Left lung (tissue), 10 donors: Measurements from ENCODE around the gene SNX2. TPM values are rescaled to one million over a fixed set of nuclear protein-coding genes. Genes with fewer than 3 reads are reported as not detected.
"Not testable (repeated sequence)": the region's sequence is repeated elsewhere in the genome, so short reads cannot be mapped to it uniquely, and the experiment has no call there.

Experiments used
- ATAC-seq: fragments of 200-7000 bp; cut with Tn5 transposase; one replicate; pipeline ENCODE4 v1.9.1; 2020; ENCODE audit warnings: moderate library complexity
- DNase-seq, 4 donors: peaks; one replicate each; pipeline ENCODE4 v3.0.0-alpha.2; 2013 to 2020
- H3K27ac ChIP-seq, 2 donors: fragments of 200-600 bp; sonication (generic) in 1 of 2; one replicate each; pipeline versions ENCODE4 v1.5.0 to v1.8.0; 2020 to 2021
- H3K27me3 ChIP-seq, 2 donors: fragments of 200-600 bp; sonication (generic) in 1 of 2; one replicate each; pipeline versions ENCODE4 v1.5.0 to v1.8.0; 2020 to 2021
- H3K36me3 ChIP-seq, 2 donors: fragments of 200-600 bp; sonication (generic) in 1 of 2; one replicate each; pipeline versions ENCODE4 v1.5.0 to v1.8.0; 2020 to 2021
- H3K4me1 ChIP-seq, 2 donors: fragments of 200-600 bp; one replicate each; pipeline ENCODE4 v1.8.0; 2021
- H3K4me3 ChIP-seq, 2 donors: fragments of 200-600 bp; sonication (generic) in 1 of 2; one replicate each; pipeline versions ENCODE4 v1.5.0 to v1.8.0; 2020 to 2021; ENCODE audit warnings: mild to moderate bottlenecking in 1 of 2
- H3K9me3 ChIP-seq, 2 donors: fragments of 200-600 bp; sonication (generic) in 1 of 2; one replicate each; pipeline versions ENCODE4 v1.5.0 to v1.8.0; 2020 to 2021
- intact Hi-C, 2 donors: fragments of 100-400 bp; cut with DNase I; formaldehyde crosslinking; loops; one replicate each; pipeline versions ENCODE4 v1.11.2 to v1.14.2; 2022
- polyA plus RNA-seq, 6 donors: library from polyadenylated mRNA; unstranded; fragments of 120-200 nt; gene quantifications; one replicate each; pipeline ENCODE4 v1.2.1, GENCODE V29; 2013; ENCODE audit not compliant: insufficient read length in 6 of 6
- total RNA-seq, 2 donors: library from RNA; stranded (reverse); fragmentation: NEBNext Ultra II Directional; extraction: Animal tissue kit (Norgen Biotek cat#: 25700); gene quantifications; one replicate each; pipeline ENCODE4 v1.2.1, GENCODE V29; 2021
- TF ChIP-seq, protein P1 (sequence below), 2 donors: fragments of 200-600 bp; sonication (generic) in 1 of 2; IDR thresholded peaks; one replicate each; pipeline versions ENCODE4 v1.5.0 to v1.8.0; 2021; ENCODE audit warnings: antibody characterized with exemption in 2 of 2
- donor health status: DM: no; HTN: yes; CAD: no.
- donor health status: DM: no; HTN: no; CAD: no.

SNX2 gene
- total and polyA plus RNA-seq, 8 donors = 85.1 to 128 (median 101) TPM

DNA sequence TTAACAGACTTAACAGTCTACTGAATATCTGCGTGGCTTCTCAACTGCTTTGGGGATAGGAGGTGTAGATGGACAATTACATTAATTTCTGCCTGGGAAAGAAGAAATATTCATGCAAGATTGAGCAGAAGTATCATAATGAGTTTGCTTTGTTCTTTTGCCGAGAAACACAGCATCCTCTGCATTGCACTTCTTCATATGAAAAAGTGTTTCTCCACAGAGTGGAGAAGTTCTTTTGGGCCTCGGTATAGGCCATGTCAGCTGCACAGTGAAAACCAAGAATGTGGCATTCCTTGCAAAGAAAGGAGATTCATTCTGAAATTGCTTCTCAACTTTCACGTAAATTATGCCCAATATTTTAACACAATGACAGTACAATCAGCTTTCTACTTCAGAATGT is 17.6 kb upstream of the SNX2 start:
- TF ChIP-seq, protein P1, sequence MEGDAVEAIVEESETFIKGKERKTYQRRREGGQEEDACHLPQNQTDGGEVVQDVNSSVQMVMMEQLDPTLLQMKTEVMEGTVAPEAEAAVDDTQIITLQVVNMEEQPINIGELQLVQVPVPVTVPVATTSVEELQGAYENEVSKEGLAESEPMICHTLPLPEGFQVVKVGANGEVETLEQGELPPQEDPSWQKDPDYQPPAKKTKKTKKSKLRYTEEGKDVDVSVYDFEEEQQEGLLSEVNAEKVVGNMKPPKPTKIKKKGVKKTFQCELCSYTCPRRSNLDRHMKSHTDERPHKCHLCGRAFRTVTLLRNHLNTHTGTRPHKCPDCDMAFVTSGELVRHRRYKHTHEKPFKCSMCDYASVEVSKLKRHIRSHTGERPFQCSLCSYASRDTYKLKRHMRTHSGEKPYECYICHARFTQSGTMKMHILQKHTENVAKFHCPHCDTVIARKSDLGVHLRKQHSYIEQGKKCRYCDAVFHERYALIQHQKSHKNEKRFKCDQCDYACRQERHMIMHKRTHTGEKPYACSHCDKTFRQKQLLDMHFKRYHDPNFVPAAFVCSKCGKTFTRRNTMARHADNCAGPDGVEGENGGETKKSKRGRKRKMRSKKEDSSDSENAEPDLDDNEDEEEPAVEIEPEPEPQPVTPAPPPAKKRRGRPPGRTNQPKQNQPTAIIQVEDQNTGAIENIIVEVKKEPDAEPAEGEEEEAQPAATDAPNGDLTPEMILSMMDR (IDR thresholded peaks at IDR 0.05) = no peak
- no peaks in the 10 kb centered on the region for H3K27me3 ChIP-seq
- intact Hi-C loops = no loop called here
- no peak overlapping the region for H3K4me3 ChIP-seq
- no peak for ATAC-seq
- H3K36me3 ChIP-seq = no peaks in the 10 kb centered on the region
- no peaks in the 10 kb centered on the region for H3K9me3 ChIP-seq
- no peak for DNase-seq
- H3K4me1 ChIP-seq = peaks cover 0 to 13% of the 10 kb centered on the region in 2 donors
- no peak overlapping the region for H3K27ac ChIP-seq

DNA sequence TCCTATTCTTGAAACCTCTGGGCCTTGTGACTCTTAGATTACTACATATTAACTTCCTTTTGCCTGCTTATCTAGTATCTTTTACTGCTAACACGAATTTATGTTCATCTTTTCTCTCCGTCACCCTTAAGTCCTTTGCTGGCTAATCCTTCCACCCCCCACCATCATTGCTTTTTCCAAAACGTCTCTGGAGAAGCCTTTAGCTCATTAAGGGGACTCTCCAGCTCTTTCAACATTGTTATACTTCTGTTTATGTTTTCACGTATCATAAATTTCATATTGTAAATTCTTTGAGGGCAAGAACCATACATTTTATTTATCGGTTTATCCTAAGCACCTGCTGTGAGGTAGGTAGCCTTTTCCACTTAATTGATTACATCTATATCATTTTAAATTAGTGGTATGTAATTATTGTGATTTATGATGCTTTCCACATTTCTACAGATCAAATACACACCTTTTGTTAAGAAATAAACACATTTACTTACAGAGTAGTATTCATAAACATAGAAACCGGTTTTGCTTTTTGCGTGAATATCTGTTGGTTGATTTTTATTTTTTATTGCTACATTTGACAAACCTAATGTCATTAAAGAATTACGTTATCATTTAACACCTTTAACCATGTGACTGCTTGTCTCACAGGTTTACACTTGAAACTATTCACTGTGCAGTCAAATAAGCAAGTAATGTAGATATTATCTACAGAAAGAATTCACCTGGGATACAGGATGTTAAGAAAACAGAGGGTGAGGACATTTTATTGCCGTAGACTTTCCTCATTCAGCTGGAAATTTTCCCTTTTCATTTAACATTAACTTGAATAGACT is 15.4 kb upstream of the SNX2 start:
- Histone ChIP-seq H3K27me3 (no peaks in the 10 kb centered on the region), H3K4me1 (peaks cover 0 to 13% of the 10 kb centered on the region in 2 donors), H3K36me3 (no peaks in the 10 kb centered on the region), H3K27ac (no peak overlapping the region), H3K9me3 (no peaks in the 10 kb centered on the region), H3K4me3 (no peak overlapping the region)
- no peak for DNase-seq
- TF ChIP-seq, protein P1 (IDR thresholded peaks at IDR 0.05) = no peak
- intact Hi-C loops = no loop called here
- no peak for ATAC-seq

DNA sequence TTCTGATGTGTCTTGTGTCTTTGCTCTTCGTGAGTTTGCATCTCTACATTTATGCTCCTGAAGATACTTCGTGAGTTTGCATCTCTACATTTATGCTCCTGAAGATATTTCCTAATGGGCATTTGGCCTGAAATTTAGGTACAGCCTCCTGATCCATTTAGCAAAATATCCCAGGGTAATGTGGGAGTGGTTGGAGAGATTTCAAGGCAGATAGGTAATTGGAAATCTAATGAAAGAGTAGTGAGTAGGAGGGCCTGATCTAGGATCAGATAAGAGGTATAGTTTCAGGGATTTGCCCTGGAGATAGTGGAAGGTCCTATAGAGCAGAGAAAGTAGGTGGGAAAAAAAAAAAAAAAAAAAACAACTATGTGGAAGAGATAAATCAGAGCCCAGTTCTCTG is 14.6 kb upstream of the SNX2 start:
- Histone ChIP-seq H3K9me3 (no peaks in the 10 kb centered on the region), H3K36me3 (no peaks in the 10 kb centered on the region), H3K27ac (no peak overlapping the region), H3K27me3 (no peaks in the 10 kb centered on the region), H3K4me1 (peaks cover 0 to 13% of the 10 kb centered on the region in 2 donors), H3K4me3 (no peak overlapping the region)
- intact Hi-C loops = no loop called here
- DNase-seq (no peak), ATAC-seq (no peak)
- TF ChIP-seq, protein P1 (IDR thresholded peaks at IDR 0.05) = no peak

DNA sequence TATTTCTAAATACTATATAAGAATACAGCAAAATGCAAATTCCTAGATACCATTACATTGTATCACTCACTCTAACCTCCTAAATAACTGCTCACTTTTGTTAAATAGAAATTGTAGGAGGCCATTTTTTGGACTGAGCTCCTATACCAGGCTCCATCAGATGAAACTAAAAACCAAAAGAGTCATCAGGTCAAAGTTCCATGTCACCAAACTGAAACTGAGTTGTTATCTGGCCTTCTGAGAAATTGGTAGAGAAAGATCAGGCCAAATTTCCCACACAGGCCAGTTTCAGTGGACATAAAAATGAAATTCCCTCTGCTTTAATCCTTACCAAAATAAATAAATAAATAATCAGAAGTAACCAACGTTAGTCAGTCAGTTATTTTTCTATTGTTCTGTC is 13.8 kb upstream of the SNX2 start:
- H3K4me3 ChIP-seq = no peak overlapping the region
- no peaks in the 10 kb centered on the region for H3K36me3 ChIP-seq
- ATAC-seq = no peak
- TF ChIP-seq, protein P1 (IDR thresholded peaks at IDR 0.05) = no peak
- H3K27ac ChIP-seq = no peak overlapping the region
- H3K4me1 ChIP-seq = peaks cover 0 to 6% of the 10 kb centered on the region in 2 donors
- no peaks in the 10 kb centered on the region for H3K9me3 ChIP-seq
- no peak for DNase-seq
- intact Hi-C loops = no loop called here
- no peaks in the 10 kb centered on the region for H3K27me3 ChIP-seq

DNA sequence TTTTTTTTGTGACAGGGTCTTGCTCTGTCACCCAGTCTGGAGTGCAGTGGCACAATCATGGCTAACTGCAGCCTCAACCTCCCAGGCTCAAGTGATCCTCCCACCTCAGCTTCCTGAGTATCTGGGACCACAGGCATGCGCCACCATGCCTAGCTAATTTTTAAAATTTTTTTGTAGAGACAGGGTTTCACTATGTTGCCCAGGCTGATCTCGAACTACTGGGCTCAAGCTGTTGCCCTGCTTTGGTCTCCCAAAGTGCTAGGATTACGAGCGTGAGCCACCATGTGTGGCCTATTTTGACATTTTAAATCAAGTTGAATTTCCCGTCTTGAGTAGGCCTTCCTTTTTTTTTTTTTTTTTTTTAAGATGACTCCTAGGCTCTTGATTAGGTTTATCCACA is 13.0 kb upstream of the SNX2 start:
- H3K9me3 ChIP-seq, H3K36me3 ChIP-seq, ATAC-seq, intact Hi-C loops, H3K4me1 ChIP-seq, H3K27me3 ChIP-seq, DNase-seq, H3K27ac ChIP-seq, H3K4me3 ChIP-seq: not testable (repeated sequence)

DNA sequence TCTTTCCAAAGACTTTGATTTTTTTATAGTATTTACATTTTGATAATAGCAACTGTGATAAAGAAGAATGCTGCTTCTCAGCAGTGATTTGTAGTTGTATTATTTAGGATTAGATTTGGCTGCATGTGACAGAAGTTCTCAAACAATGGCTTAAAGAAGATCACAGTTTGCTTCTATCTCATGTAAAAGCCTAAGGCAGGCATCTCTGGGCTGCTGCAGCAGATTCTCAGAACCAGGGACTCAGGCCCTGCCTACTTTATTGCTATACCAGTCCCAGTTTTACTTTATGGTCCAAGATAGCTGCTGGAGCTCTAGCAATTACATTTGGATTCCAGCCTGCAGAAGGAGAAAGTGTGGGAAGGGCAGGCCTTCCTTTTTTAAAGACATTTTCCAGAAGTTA is 8.8 kb upstream of the SNX2 start:
- TF ChIP-seq, protein P1 (IDR thresholded peaks at IDR 0.05) = no peak
- Histone ChIP-seq H3K27ac (no peak overlapping the region), H3K4me3 (no peak overlapping the region), H3K4me1 (no peaks in the 10 kb centered on the region), H3K9me3 (no peaks in the 10 kb centered on the region), H3K27me3 (no peaks in the 10 kb centered on the region), H3K36me3 (no peaks in the 10 kb centered on the region)
- no peak for DNase-seq
- intact Hi-C loops = no loop called here
- no peak for ATAC-seq
